OCI-LY7 (cell line): Measurements from ENCODE around the gene HIP1.

ENCODE experiments used
- CTCF ChIP-seq: fragments of 200-600 bp; sonication (generic); conservative IDR thresholded peaks from 2 replicates; pipeline ENCODE4 v1.5.1; 2014; ENCODE audit warnings: mild to moderate bottlenecking, antibody characterized with exemption, low read length, moderate library complexity, mixed read lengths
- EZH2phosphoT487 ChIP-seq: fragments of 200-600 bp; sonication (generic); IDR thresholded peaks from 2 replicates; pipeline ENCODE4 v1.6.1; 2018; ENCODE audit warnings: low read depth, borderline replicate concordance, mild to moderate bottlenecking, mixed run types, antibody characterized with exemption, low read length, moderate library complexity, mixed read lengths

DNA sequence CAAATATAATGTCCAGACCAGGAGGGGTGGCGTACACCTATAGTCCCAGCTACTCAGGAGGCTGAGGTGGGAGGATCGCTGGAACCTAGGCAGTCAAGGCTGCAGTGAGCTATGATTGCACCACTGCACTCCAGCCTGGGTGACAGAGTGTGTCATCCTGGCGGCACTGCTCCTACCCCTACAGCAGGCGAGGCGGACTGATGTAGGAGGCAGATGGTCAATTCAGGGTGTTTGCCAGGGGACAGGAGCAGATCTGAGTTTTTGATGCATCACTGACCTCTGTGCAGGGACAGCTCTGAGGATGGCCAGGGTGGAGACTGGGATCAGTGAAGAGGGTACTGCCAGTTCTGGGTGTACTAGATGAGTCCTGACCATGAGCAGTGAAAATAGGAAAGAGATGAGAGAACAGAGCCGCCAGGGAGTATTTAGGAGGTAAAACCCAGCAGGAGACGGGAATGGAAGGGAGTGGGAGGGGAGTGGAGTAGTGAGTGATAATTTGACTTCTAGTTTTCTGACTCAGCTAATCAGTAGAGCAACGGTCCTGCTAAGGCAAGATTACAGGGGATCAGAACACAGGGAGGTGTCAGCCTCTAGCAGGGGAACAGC, 75.3 kb downstream of the HIP1 start:
- TF ChIP-seq CTCF = no peak
- TF ChIP-seq EZH2phosphoT487 = no peak
